AG09309 (cell line): ENCODE results near the gene LUC7L.

ENCODE experiments used
- DNase-seq: peaks from one replicate; pipeline ENCODE4 v3.0.0-alpha.2; 2010; ENCODE audit warnings: low read depth
- H3K4me3 ChIP-seq: 2 replicates; pipeline ENCODE4 v1.5.1; 2011; ENCODE audit warnings: mild to moderate bottlenecking, low read depth, low read length, moderate library complexity; ENCODE audit not compliant: control insufficient read depth
- CTCF ChIP-seq: IDR thresholded peaks from 2 replicates; pipeline ENCODE4 v1.5.1; 2011; ENCODE audit warnings: mild to moderate bottlenecking, low read depth, low read length, inconsistent platforms; ENCODE audit not compliant: insufficient read depth, control insufficient read depth; ENCODE audit errors: missing control alignments

The LUC7L gene

GRCh38 chr16:266258-267164 is 37.3 kb upstream of the LUC7L start:
- DNase-seq = no peak
- no peak for TF ChIP-seq CTCF
- H3K4me3 ChIP-seq = no peak overlapping the region

- no peak overlapping the region for H3K4me3 ChIP-seq
- TF ChIP-seq CTCF = no peak
- no peak for DNase-seq
Measured at GRCh38 chr16:265711-266110, 36.5 kb upstream of the LUC7L start.

- H3K4me3 ChIP-seq = no peak overlapping the region
- no peak for DNase-seq
- TF ChIP-seq CTCF = no peak
Measured at GRCh38 chr16:265002-265529, 35.8 kb upstream of the LUC7L start.

GRCh38 chr16:264440-264951 is 35.2 kb upstream of the LUC7L start:
- TF ChIP-seq CTCF = no peak
- DNase-seq = no peak
- H3K4me3 ChIP-seq = no peak overlapping the region

- TF ChIP-seq CTCF = no peak
- no peak for DNase-seq
- H3K4me3 ChIP-seq = no peak overlapping the region
Measured at GRCh38 chr16:263944-264343, 34.7 kb upstream of the LUC7L start.

- DNase-seq = no peak
- no peak for TF ChIP-seq CTCF
- no peak overlapping the region for H3K4me3 ChIP-seq
Measured at GRCh38 chr16:263182-263774, 34.0 kb upstream of the LUC7L start.
